HepG2 (cell line): ENCODE measurements around the gene OR2A5. TPM values are rescaled to one million over a fixed set of nuclear protein-coding genes. Genes with fewer than 3 reads are reported as not detected.

ENCODE experiments used
- ATAC-seq: fragments of 200-7000 bp; cut with Tn5 transposase; 3 replicates; pipeline ENCODE4 v1.9.1; 2020; ENCODE audit warnings: mild to moderate bottlenecking, moderate library complexity
- BruUV-seq: library from RNA; stranded (reverse); fragments of 400-500 nt; replicated peaks from 2 replicates; lab custom pipeline; 2021; lab: Mats Ljungman, UMichigan
- CTCF ChIA-PET: fragments of 300-600 bp; formaldehyde crosslinking; extraction: SDS; loops from one replicate; lab custom pipeline; 2021; ENCODE audit warnings: low total read pairs, inconsistent platforms, low intra/inter-chr PET ratio; lab: Yijun Ruan, JAX
- POLR2A ChIA-PET: fragments of 350-600 bp; sonication (Branson Sonifier 250); formaldehyde crosslinking; loops from one replicate; lab custom pipeline; 2020; ENCODE audit warnings: antibody characterized with exemption, inconsistent platforms; lab: Yijun Ruan, JAX
- DNase-seq: peaks from one replicate; pipeline ENCODE4 v3.0.0-alpha.2; 2015; ENCODE audit warnings: low spot score
- FAIRE-seq: peaks from 3 replicates; lab custom pipeline; 2011; peaks lifted over from hg19 to GRCh38; lab: Jason Lieb, UNC
- H2AFZ ChIP-seq: one replicate; pipeline ENCODE4 v1.6.1; 2011; ENCODE audit warnings: low read length, inconsistent platforms
- H3K27ac ChIP-seq: fragments of 300-600 bp; 3 replicates; pipeline ENCODE4 v1.8.0; 2011; ENCODE audit warnings: mixed run types, mild to moderate bottlenecking, mixed read lengths, low read length, inconsistent platforms; ENCODE audit not compliant: insufficient read depth; ENCODE audit errors: extremely low read length
- H3K27me3 ChIP-seq, 2 experiments: fragments of 200-600 bp in 1 of 2; 2 replicates in 1 of 2; 3 replicates in 1 of 2; pipeline versions ENCODE4 v1.6.0 to v1.8.0; 2011; ENCODE audit warnings: low read length in 2 of 2, mild to moderate bottlenecking in 2 of 2, moderate library complexity in 2 of 2, inconsistent platforms in 1 of 2; ENCODE audit not compliant: insufficient read depth in 2 of 2, control insufficient read depth in 1 of 2
- H3K36me3 ChIP-seq, 2 experiments: fragments of 200-600 bp in 1 of 2; replicated peaks in 1 of 2; 2 replicates in 1 of 2; 3 replicates in 1 of 2; pipeline versions ENCODE4 v1.5.1 to v1.8.0; 2011; ENCODE audit warnings: low read length in 2 of 2, inconsistent platforms in 1 of 2; ENCODE audit not compliant: insufficient read depth in 2 of 2, control insufficient read depth in 1 of 2
- H3K4me1 ChIP-seq: 2 replicates; pipeline ENCODE4 v1.5.1; 2012; ENCODE audit warnings: low read length, inconsistent platforms; ENCODE audit not compliant: insufficient read depth
- H3K4me2 ChIP-seq: 2 replicates; pipeline ENCODE4 v1.6.0; 2011; ENCODE audit warnings: low read depth, low read length, inconsistent platforms
- H3K4me3 ChIP-seq, 3 experiments: fragments of 200-600 bp in 1 of 3; sonication (generic), shearing (Covaris generic) in 1 of 3; replicated peaks in 1 of 3; 2 replicates each; pipeline ENCODE4 v1.5.1; 2011 to 2016; ENCODE audit warnings: low read length in 3 of 3, inconsistent platforms in 2 of 3, low read depth in 2 of 3, mild to moderate bottlenecking in 2 of 3, control low read depth in 1 of 3, mixed read lengths in 1 of 3; ENCODE audit not compliant: insufficient read depth in 1 of 3
- H3K79me2 ChIP-seq: one replicate; pipeline ENCODE4 v1.6.1; 2011; ENCODE audit warnings: low read length, inconsistent platforms; ENCODE audit not compliant: insufficient read depth
- H3K9ac ChIP-seq: 2 replicates; pipeline ENCODE4 v1.6.0; 2011; ENCODE audit warnings: mild to moderate bottlenecking, low read depth, low read length, inconsistent platforms; ENCODE audit not compliant: insufficient read depth
- H3K9me3 ChIP-seq: 2 replicates; pipeline ENCODE4 v1.5.1; 2012; ENCODE audit warnings: mild to moderate bottlenecking, low read length
- H4K20me1 ChIP-seq: 2 replicates; pipeline ENCODE4 v1.6.0; 2011; ENCODE audit warnings: inconsistent platforms, mild to moderate bottlenecking, low read length, moderate library complexity; ENCODE audit not compliant: insufficient read depth
- GTF3A ChIP-seq: sonication (generic); formaldehyde crosslinking; conservative IDR thresholded peaks from 2 replicates; pipeline ENCODE4 v1.4.0; 2020; ENCODE audit warnings: mild to moderate bottlenecking, missing genetic modification reagents
- NCOA2 ChIP-seq: sonication (generic); formaldehyde crosslinking; IDR thresholded peaks from 2 replicates; pipeline ENCODE4 v1.8.0; 2022; ENCODE audit warnings: inconsistent platforms
- PPARG ChIP-seq: conservative IDR thresholded peaks from 2 replicates; pipeline ENCODE4 v1.6.1; 2016; ENCODE audit warnings: missing biosample characterization, missing genetic modification reagents
- RFXAP ChIP-seq: sonication (generic); formaldehyde crosslinking; IDR thresholded peaks from 2 replicates; pipeline ENCODE4 v1.4.0; 2020; ENCODE audit warnings: missing genetic modification reagents, borderline replicate concordance
- ZNF570 ChIP-seq: sonication (generic); formaldehyde crosslinking; IDR thresholded peaks from 2 replicates; pipeline ENCODE4 v1.4.0; 2020; ENCODE audit warnings: mild to moderate bottlenecking, missing genetic modification reagents, borderline replicate concordance
- ZNF879 ChIP-seq: sonication (generic); formaldehyde crosslinking; IDR thresholded peaks from 2 replicates; pipeline ENCODE4 v1.8.1; 2023; ENCODE audit warnings: missing genetic modification reagents
- WGBS: methylation state at CpG from one replicate; pipeline ENCODE4 v1.1.6; 2017; ENCODE audit warnings: low lambda C conversion rate; 5-methylcytosine and 5-hydroxymethylcytosine counted together
- in situ Hi-C: cut with HindIII; loops from 2 replicates; pipeline ENCODE4 v1.10.0; 2017; ENCODE audit warnings: low pct_unique_long_range_greater_than_20kb; ENCODE audit not compliant: extremely low pct_ligation_motif_present
- intact Hi-C: fragments of 100-400 bp; cut with micrococcal nuclease; formaldehyde crosslinking; loops from one replicate; pipeline ENCODE4 v1.10.0; 2022; ENCODE audit not compliant: unreplicated experiment
- polyA plus RNA-seq, 8 experiments: library from polyadenylated mRNA; depleted of rRNA in 3 of 8; stranded (reverse) in 7 of 8; unstranded in 1 of 8; fragments of >200 nt; fragmentation: Illumina TruSeq in 4 of 8; extraction: Trizol in 4 of 8; gene quantifications; 2 replicates each; pipeline versions ENCODE4 v1.2.1 to v1.2.3, GENCODE V29; 2011 to 2016; ENCODE audit warnings: low read depth in 4 of 8, missing spikeins in 1 of 8, mixed read lengths in 1 of 8; ENCODE audit not compliant: insufficient read depth in 1 of 8
- total RNA-seq, 5 experiments: library from RNA; depleted of rRNA; stranded (reverse); fragments of >200 nt; fragmentation: Illumina TruSeq; extraction: Trizol; gene quantifications; 2 replicates each; pipeline ENCODE4 v1.2.3, GENCODE V29; 2016; ENCODE audit warnings: low read depth in 1 of 5
- TF ChIP-seq, protein P1 (sequence below): sonication (generic); formaldehyde crosslinking; IDR thresholded peaks from 2 replicates; pipeline ENCODE4 v1.5.0; 2020; ENCODE audit warnings: missing genetic modification reagents
- TF ChIP-seq, protein P2 (sequence below): sonication (generic); formaldehyde crosslinking; IDR thresholded peaks from 2 replicates; pipeline ENCODE4 v1.8.0; 2022; ENCODE audit warnings: missing genetic modification reagents, mild to moderate bottlenecking, moderate library complexity, borderline replicate concordance
- TF ChIP-seq, protein P3 (sequence below): sonication (generic); formaldehyde crosslinking; IDR thresholded peaks from 2 replicates; pipeline ENCODE4 v1.5.1; 2020; ENCODE audit warnings: mild to moderate bottlenecking, missing genetic modification reagents, borderline replicate concordance

Gene OR2A5
- total and polyA plus RNA-seq, 2 of the 13 experiments (the other 11 are each of a cell fraction or from before 2014, with no cell fraction given) = not detected

DNA sequence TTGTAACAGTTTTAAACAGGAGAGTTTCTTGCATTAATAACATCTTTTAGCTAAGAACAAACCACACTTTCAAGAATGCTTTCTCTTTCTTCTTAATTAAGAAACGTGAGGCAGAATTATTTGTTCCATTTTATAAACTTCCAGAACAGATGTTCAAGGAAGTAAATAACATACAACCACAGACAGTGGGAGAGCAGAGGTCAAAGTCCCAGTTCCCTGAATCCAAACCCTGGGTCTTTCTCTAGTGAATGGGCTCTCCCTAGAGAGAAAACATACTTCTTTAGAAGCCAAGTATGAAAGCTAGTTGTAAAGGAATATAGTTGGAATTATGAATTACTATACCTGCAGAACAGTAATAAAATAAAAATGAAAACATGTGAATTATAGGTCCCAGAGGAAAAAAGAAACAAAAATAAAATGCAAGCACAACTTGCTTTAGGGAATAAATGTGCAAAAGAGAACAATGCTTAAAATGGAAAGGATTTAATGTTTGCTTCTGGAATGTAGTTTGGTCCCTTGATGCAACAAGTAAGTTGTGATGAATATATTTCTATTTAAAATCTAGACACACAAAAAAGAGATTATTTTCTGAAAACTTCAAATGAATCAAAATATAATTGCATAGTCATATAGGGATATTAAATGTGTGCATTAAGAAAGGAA is 42.6 kb upstream of the OR2A5 start:
- FAIRE-seq (no peak), DNase-seq (no peak), ATAC-seq (no peak)
- TF ChIP-seq ZNF570 (CRISPR knock-in tag) (no peak), ZNF879 (CRISPR knock-in tag) (no peak), NCOA2 (CRISPR knock-in tag) (no peak)
- TF ChIP-seq, protein P1, sequence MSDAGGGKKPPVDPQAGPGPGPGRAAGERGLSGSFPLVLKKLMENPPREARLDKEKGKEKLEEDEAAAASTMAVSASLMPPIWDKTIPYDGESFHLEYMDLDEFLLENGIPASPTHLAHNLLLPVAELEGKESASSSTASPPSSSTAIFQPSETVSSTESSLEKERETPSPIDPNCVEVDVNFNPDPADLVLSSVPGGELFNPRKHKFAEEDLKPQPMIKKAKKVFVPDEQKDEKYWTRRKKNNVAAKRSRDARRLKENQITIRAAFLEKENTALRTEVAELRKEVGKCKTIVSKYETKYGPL (CRISPR knock-in tag) = no peak
- H4K20me1 ChIP-seq = no peaks in the 10 kb centered on the region
- no peak overlapping the region for H3K4me3 ChIP-seq
- H3K4me1 ChIP-seq = peaks cover 5% of the 10 kb centered on the region
- BruUV-seq = no TSS peak
- intact Hi-C loops (no loop called here), in situ Hi-C loops (no loop called here)
- no peak overlapping the region for H3K4me2 ChIP-seq
- POLR2A ChIA-PET = no interaction called here
- no peaks in the 10 kb centered on the region for H3K36me3 ChIP-seq
- 21% methylated on average over 1 of the region's 1 CpG for WGBS
- H3K9ac ChIP-seq = no peak overlapping the region
- no peaks in the 10 kb centered on the region for H3K27me3 ChIP-seq
- CTCF ChIA-PET = no interaction called here
- peaks cover 18% of the 10 kb centered on the region; the same call in 1 of the 2 replicates for H3K9me3 ChIP-seq
- H3K27ac ChIP-seq = no peak overlapping the region
- H3K79me2 ChIP-seq = no peaks in the 10 kb centered on the region
- no peak overlapping the region for H2AFZ ChIP-seq

DNA sequence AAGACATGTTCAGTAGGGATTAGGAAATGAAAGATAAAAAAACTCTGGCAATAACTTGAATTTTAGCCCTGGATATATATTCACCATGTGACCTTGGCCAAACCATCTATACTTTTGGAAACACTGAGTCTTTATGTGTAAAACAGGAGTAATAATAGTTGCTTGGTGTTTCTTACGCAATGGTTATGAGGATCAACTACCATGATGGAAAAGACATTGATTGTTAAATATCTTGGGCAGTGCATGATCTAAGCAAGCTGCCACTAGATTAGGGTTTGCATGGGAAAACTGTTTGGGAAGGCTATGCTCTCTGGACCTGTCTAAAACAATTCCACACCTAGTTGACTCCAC is 42.1 kb upstream of the OR2A5 start:
- in situ Hi-C loops = no loop called here
- H3K4me1 ChIP-seq = peaks cover 10% of the 10 kb centered on the region
- H3K4me3 ChIP-seq = no peak overlapping the region
- no peak overlapping the region for H3K9ac ChIP-seq
- no peak overlapping the region for H3K27ac ChIP-seq
- 94% methylated on average over 1 of the region's 1 CpG for WGBS
- no peak overlapping the region for H2AFZ ChIP-seq
- ATAC-seq (no peak), FAIRE-seq (no peak), DNase-seq (no peak)
- ChIA-PET CTCF (no interaction called here), POLR2A (no interaction called here)
- intact Hi-C loops = no loop called here
- H4K20me1 ChIP-seq = no peaks in the 10 kb centered on the region
- no peaks in the 10 kb centered on the region for H3K36me3 ChIP-seq
- H3K9me3 ChIP-seq = peaks cover 18% of the 10 kb centered on the region; the same call in 1 of the 2 replicates
- no peaks in the 10 kb centered on the region for H3K27me3 ChIP-seq
- no peaks in the 10 kb centered on the region for H3K79me2 ChIP-seq
- BruUV-seq = no TSS peak
- H3K4me2 ChIP-seq = no peak overlapping the region
- TF ChIP-seq, protein P2, sequence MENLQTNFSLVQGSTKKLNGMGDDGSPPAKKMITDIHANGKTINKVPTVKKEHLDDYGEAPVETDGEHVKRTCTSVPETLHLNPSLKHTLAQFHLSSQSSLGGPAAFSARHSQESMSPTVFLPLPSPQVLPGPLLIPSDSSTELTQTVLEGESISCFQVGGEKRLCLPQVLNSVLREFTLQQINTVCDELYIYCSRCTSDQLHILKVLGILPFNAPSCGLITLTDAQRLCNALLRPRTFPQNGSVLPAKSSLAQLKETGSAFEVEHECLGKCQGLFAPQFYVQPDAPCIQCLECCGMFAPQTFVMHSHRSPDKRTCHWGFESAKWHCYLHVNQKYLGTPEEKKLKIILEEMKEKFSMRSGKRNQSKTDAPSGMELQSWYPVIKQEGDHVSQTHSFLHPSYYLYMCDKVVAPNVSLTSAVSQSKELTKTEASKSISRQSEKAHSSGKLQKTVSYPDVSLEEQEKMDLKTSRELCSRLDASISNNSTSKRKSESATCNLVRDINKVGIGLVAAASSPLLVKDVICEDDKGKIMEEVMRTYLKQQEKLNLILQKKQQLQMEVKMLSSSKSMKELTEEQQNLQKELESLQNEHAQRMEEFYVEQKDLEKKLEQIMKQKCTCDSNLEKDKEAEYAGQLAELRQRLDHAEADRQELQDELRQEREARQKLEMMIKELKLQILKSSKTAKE (CRISPR knock-in tag) = no peak
- TF ChIP-seq, protein P3, sequence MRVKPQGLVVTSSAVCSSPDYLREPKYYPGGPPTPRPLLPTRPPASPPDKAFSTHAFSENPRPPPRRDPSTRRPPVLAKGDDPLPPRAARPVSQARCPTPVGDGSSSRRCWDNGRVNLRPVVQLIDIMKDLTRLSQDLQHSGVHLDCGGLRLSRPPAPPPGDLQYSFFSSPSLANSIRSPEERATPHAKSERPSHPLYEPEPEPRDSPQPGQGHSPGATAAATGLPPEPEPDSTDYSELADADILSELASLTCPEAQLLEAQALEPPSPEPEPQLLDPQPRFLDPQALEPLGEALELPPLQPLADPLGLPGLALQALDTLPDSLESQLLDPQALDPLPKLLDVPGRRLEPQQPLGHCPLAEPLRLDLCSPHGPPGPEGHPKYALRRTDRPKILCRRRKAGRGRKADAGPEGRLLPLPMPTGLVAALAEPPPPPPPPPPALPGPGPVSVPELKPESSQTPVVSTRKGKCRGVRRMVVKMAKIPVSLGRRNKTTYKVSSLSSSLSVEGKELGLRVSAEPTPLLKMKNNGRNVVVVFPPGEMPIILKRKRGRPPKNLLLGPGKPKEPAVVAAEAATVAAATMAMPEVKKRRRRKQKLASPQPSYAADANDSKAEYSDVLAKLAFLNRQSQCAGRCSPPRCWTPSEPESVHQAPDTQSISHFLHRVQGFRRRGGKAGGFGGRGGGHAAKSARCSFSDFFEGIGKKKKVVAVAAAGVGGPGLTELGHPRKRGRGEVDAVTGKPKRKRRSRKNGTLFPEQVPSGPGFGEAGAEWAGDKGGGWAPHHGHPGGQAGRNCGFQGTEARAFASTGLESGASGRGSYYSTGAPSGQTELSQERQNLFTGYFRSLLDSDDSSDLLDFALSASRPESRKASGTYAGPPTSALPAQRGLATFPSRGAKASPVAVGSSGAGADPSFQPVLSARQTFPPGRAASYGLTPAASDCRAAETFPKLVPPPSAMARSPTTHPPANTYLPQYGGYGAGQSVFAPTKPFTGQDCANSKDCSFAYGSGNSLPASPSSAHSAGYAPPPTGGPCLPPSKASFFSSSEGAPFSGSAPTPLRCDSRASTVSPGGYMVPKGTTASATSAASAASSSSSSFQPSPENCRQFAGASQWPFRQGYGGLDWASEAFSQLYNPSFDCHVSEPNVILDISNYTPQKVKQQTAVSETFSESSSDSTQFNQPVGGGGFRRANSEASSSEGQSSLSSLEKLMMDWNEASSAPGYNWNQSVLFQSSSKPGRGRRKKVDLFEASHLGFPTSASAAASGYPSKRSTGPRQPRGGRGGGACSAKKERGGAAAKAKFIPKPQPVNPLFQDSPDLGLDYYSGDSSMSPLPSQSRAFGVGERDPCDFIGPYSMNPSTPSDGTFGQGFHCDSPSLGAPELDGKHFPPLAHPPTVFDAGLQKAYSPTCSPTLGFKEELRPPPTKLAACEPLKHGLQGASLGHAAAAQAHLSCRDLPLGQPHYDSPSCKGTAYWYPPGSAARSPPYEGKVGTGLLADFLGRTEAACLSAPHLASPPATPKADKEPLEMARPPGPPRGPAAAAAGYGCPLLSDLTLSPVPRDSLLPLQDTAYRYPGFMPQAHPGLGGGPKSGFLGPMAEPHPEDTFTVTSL (CRISPR knock-in tag) = no peak
- TF ChIP-seq GTF3A (no peak), PPARG (CRISPR knock-in tag) (no peak), RFXAP (CRISPR knock-in tag) (no peak)
